Endodermal cell (in vitro differentiated cells): ENCODE measurements around the gene PLA2G2C. TPM values are rescaled to one million over a fixed set of nuclear protein-coding genes. Genes with fewer than 3 reads are reported as not detected.

Source experiments
- DNase-seq: peaks from one replicate; pipeline ENCODE4 v3.0.0-alpha.2; 2017
- H3K27ac ChIP-seq: 2 replicates; pipeline ENCODE4 v1.5.1; 2013; ENCODE audit warnings: mild to moderate bottlenecking, low read depth, low read length, moderate library complexity
- H3K27me3 ChIP-seq: 2 replicates; pipeline ENCODE4 v1.6.1; 2013; ENCODE audit warnings: mild to moderate bottlenecking, low read length, moderate library complexity; ENCODE audit not compliant: insufficient read depth, control insufficient read depth, poor library complexity, severe bottlenecking
- H3K36me3 ChIP-seq: 2 replicates; pipeline ENCODE4 v1.7.0; 2013; ENCODE audit warnings: mild to moderate bottlenecking, low read length, moderate library complexity; ENCODE audit not compliant: control insufficient read depth, insufficient read depth
- H3K4me1 ChIP-seq: one replicate; pipeline ENCODE4 v1.7.0; 2013; ENCODE audit warnings: low read length; ENCODE audit not compliant: control insufficient read depth, insufficient read depth
- H3K4me3 ChIP-seq: 2 replicates; pipeline ENCODE4 v1.5.1; 2013; ENCODE audit warnings: mild to moderate bottlenecking, low read length, moderate library complexity
- H3K9ac ChIP-seq: 2 replicates; pipeline ENCODE4 v1.6.1; 2013; ENCODE audit warnings: mild to moderate bottlenecking, low read length, moderate library complexity; ENCODE audit not compliant: poor library complexity, severe bottlenecking; ENCODE audit errors: extremely low read depth
- H3K9me3 ChIP-seq: 2 replicates; pipeline ENCODE4 v1.6.1; 2013; ENCODE audit warnings: mild to moderate bottlenecking, low read length, moderate library complexity; ENCODE audit not compliant: control insufficient read depth
- H3K27ac Mint-ChIP-seq: 2 replicates; pipeline ENCODE4 v1.8.0; 2020; ENCODE audit warnings: mixed read lengths
- H3K27me3 Mint-ChIP-seq: 2 replicates; pipeline ENCODE4 v1.8.0; 2021; ENCODE audit warnings: mild to moderate bottlenecking, mixed read lengths; ENCODE audit not compliant: insufficient read depth
- H3K36me3 Mint-ChIP-seq: 2 replicates; pipeline ENCODE4 v1.8.0; 2020; ENCODE audit warnings: low read depth, mixed read lengths
- H3K4me1 Mint-ChIP-seq: 2 replicates; pipeline ENCODE4 v1.8.0; 2020; ENCODE audit warnings: mixed read lengths
- H3K4me3 Mint-ChIP-seq: 2 replicates; pipeline ENCODE4 v1.8.0; 2020; ENCODE audit warnings: mild to moderate bottlenecking, moderate library complexity, mixed read lengths
- H3K9me3 Mint-ChIP-seq: 2 replicates; pipeline ENCODE4 v1.8.0; 2020; ENCODE audit warnings: mild to moderate bottlenecking, mixed read lengths
- WGBS, 2 experiments: methylation state at CpG; one replicate each; pipeline versions ENCODE4 v1.1.5 to v1.1.7; 2013; ENCODE audit warnings: missing lambda C conversion rate in 2 of 2, mixed read lengths in 1 of 2; ENCODE audit not compliant: insufficient coverage in 1 of 2, insufficient read length in 1 of 2; 5-methylcytosine and 5-hydroxymethylcytosine counted together
- total RNA-seq, 2 donors: library from RNA; stranded (reverse); fragmentation: NEBNext Ultra II Directional in 1 of 2; extraction: Animal tissue kit (Norgen Biotek cat#: 25700) in 1 of 2; gene quantifications; 2 replicates in 1 of 2; 3 replicates in 1 of 2; pipeline ENCODE4 v1.2.1, GENCODE V29; 2021
- TF ChIP-seq, protein P1 (sequence below): fragments of 200-600 bp; sonication (generic); conservative IDR thresholded peaks from 2 replicates; pipeline ENCODE4 v1.5.0; 2021; ENCODE audit warnings: antibody characterized with exemption, mild to moderate bottlenecking

PLA2G2C gene
- total RNA-seq, 2 donors from 2014 or later = not detected

DNA sequence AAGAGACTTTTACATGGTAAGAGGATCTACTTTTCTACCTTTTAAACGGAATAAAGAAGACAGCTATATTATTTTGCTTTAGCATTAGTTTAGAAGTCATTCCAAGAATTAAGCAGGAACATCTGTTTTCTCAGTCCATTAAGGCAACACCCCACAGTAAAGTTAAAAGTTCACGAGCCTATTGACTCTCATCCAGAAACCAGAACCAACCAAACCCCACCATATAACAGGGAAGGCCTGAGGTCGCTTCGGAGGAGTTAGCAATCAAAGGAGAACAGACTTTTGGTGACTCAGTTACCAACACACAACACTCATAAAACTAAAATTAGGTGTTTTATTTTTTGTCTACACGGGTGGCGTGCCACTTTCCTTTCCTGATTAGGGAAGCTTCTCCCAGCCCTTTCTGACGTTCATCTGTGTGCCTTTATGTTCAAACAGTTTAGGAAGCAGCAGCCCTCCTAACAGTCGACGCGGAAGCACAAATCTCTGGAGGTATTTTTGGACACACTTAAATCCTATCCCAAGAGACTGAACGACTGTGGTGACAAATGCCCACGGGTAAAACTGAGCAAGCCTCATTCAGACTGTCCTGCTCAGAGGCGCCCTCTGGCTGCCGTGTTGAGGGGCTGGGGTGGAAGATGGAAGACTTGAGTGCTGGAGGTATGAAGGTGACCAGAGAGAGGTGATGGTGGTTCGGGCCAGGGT lies 8.6 kb upstream of the PLA2G2C start:
- no peaks in the 10 kb centered on the region for H3K9me3 Mint-ChIP-seq
- H3K9me3 ChIP-seq = no peaks in the 10 kb centered on the region
- no peak overlapping the region for H3K9ac ChIP-seq
- H3K4me3 Mint-ChIP-seq = no peak overlapping the region
- H3K27ac Mint-ChIP-seq = no peak overlapping the region
- H3K4me3 ChIP-seq = no peak overlapping the region
- TF ChIP-seq, protein P1, sequence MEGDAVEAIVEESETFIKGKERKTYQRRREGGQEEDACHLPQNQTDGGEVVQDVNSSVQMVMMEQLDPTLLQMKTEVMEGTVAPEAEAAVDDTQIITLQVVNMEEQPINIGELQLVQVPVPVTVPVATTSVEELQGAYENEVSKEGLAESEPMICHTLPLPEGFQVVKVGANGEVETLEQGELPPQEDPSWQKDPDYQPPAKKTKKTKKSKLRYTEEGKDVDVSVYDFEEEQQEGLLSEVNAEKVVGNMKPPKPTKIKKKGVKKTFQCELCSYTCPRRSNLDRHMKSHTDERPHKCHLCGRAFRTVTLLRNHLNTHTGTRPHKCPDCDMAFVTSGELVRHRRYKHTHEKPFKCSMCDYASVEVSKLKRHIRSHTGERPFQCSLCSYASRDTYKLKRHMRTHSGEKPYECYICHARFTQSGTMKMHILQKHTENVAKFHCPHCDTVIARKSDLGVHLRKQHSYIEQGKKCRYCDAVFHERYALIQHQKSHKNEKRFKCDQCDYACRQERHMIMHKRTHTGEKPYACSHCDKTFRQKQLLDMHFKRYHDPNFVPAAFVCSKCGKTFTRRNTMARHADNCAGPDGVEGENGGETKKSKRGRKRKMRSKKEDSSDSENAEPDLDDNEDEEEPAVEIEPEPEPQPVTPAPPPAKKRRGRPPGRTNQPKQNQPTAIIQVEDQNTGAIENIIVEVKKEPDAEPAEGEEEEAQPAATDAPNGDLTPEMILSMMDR = peak; percentile 95
- H3K4me1 Mint-ChIP-seq = peaks cover 15% of the 10 kb centered on the region
- H3K27ac ChIP-seq = no peak overlapping the region
- no peaks in the 10 kb centered on the region for H3K36me3 ChIP-seq
- peaks cover 2% of the 10 kb centered on the region for H3K27me3 Mint-ChIP-seq
- no peaks in the 10 kb centered on the region for H3K27me3 ChIP-seq
- peaks cover 4% of the 10 kb centered on the region for H3K36me3 Mint-ChIP-seq
- 57 to 64% methylated on average over 9 to 15 of the region's 15 CpGs for WGBS, 2 experiments
- H3K4me1 ChIP-seq = peaks cover 3% of the 10 kb centered on the region
- DNase-seq = peak; percentile 91

DNA sequence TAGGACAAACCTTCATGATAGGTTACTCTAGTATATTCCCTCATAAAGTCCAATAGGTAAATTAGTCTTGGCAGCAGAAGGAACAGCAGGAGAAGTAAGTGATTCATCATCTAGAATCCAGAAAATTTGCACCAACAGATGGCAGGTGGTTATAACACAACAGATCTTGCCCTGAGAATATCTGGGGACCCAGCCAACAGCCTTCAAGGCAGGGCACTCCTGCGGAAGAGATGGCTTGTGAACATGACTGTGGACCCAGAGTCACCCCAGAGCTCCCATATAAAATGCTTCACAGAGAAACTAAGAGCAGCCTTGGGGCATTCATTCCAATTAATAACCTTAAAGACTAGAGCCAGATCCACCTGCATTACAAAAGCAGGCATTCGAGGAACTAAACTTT lies 7.9 kb upstream of the PLA2G2C start:
- Histone ChIP-seq H3K4me1 (no peaks in the 10 kb centered on the region), H3K36me3 (no peaks in the 10 kb centered on the region), H3K9me3 (no peaks in the 10 kb centered on the region), H3K27ac (no peak overlapping the region), H3K9ac (no peak overlapping the region), H3K4me3 (no peak overlapping the region), H3K27me3 (no peaks in the 10 kb centered on the region)
- Mint-ChIP-seq H3K36me3 (peaks cover 4% of the 10 kb centered on the region), H3K9me3 (no peaks in the 10 kb centered on the region), H3K4me1 (peaks cover 8% of the 10 kb centered on the region), H3K4me3 (no peak overlapping the region), H3K27ac (no peak overlapping the region), H3K27me3 (peaks cover 5% of the 10 kb centered on the region)
- no peak for DNase-seq
- WGBS, 2 experiments = 84% methylated on average over 2 of the region's 2 CpGs; no CpG with 5 or more reads in 1 of the 2 experiments
- TF ChIP-seq, protein P1 = no peak

DNA sequence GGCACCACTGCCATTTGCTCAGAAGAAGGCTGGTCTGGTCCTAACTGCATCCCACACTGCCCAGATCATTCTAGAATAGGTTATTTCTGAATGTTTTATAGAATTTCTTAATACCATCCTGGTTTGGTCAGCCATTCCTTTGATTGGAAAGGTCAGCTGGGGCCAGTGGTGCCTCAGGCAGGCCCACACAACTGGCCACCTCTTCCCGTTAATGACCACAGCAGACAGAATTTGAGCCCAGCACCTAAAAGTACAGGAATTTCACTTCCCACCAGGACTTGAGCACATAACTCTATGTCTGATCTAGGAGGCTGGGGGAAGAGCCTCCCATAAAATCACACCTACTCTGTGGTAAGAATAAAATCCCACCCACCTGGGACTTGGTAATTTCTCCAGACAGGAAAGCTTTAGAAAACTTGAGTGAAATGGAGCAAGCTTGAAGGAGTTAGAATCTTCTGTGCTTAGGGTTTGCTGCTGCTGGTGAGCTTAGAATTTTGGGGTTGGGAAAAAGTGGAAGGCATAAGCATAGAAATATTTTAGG lies 6.6 kb upstream of the PLA2G2C start:
- Histone ChIP-seq H3K9me3 (no peaks in the 10 kb centered on the region), H3K36me3 (no peaks in the 10 kb centered on the region), H3K9ac (no peak overlapping the region), H3K4me1 (no peaks in the 10 kb centered on the region), H3K27ac (no peak overlapping the region), H3K4me3 (no peak overlapping the region), H3K27me3 (no peaks in the 10 kb centered on the region)
- Mint-ChIP-seq H3K27ac (no peak overlapping the region), H3K27me3 (peaks cover 16% of the 10 kb centered on the region), H3K36me3 (peaks cover 4% of the 10 kb centered on the region), H3K4me3 (no peak overlapping the region), H3K4me1 (peaks cover 7% of the 10 kb centered on the region), H3K9me3 (no peaks in the 10 kb centered on the region)
- no peak for DNase-seq
- TF ChIP-seq, protein P1 = no peak
- WGBS, 2 experiments = 85% methylated on average over 1 of the region's 1 CpG; no CpG with 5 or more reads in 1 of the 2 experiments
